Neural crest cell (in vitro differentiated cells): ENCODE data around the gene CUX1. TPM values are rescaled to one million over a fixed set of nuclear protein-coding genes. Genes with fewer than 3 reads are reported as not detected.

ENCODE experiments used
- DNase-seq: peaks from one replicate; pipeline ENCODE4 v3.0.0; 2021; ENCODE audit warnings: low read depth, mixed read lengths, low spot score
- H3K27ac Mint-ChIP-seq: one replicate; pipeline ENCODE4 v1.8.0; 2021; ENCODE audit warnings: mild to moderate bottlenecking, mixed read lengths; ENCODE audit not compliant: unreplicated experiment
- H3K27me3 Mint-ChIP-seq: 2 replicates; pipeline ENCODE4 v1.8.0; 2021; ENCODE audit warnings: low read depth, mild to moderate bottlenecking, mixed read lengths
- H3K36me3 Mint-ChIP-seq: 2 replicates; pipeline ENCODE4 v1.8.0; 2021; ENCODE audit warnings: low read depth, mild to moderate bottlenecking, mixed read lengths
- H3K4me1 Mint-ChIP-seq: 2 replicates; pipeline ENCODE4 v1.8.0; 2021; ENCODE audit warnings: mixed read lengths
- H3K4me3 Mint-ChIP-seq: one replicate; pipeline ENCODE4 v1.8.0; 2021; ENCODE audit warnings: mild to moderate bottlenecking, mixed read lengths
- H3K9me3 Mint-ChIP-seq: 2 replicates; pipeline ENCODE4 v1.8.0; 2021; ENCODE audit warnings: mixed read lengths
- CTCF ChIP-seq: fragments of 200-600 bp; sonication (generic); conservative IDR thresholded peaks from 2 replicates; pipeline ENCODE4 v1.5.0; 2021; ENCODE audit warnings: antibody characterized with exemption, mild to moderate bottlenecking
- total RNA-seq: library from RNA; stranded (reverse); gene quantifications from 2 replicates; pipeline ENCODE4 v1.2.1, GENCODE V29; 2021

Gene CUX1
- total RNA-seq, 1 donor from 2014 or later, result 60.0 TPM

- H3K9me3 Mint-ChIP-seq, result no peaks in the 10 kb centered on the region
- H3K27me3 Mint-ChIP-seq, result peaks cover 3% of the 10 kb centered on the region
- H3K27ac Mint-ChIP-seq, result no peak overlapping the region
- H3K4me3 Mint-ChIP-seq, result no peak overlapping the region
- no peak for TF ChIP-seq CTCF
- peaks cover 22% of the 10 kb centered on the region for H3K4me1 Mint-ChIP-seq
- peaks cover 2% of the 10 kb centered on the region for H3K36me3 Mint-ChIP-seq
- no peak for DNase-seq
Observed at GRCh38 chr7:102098986-102099385, 281.6 kb downstream of the CUX1 start.

- Mint-ChIP-seq H3K36me3 (peaks cover 5% of the 10 kb centered on the region), H3K4me3 (no peak overlapping the region), H3K27ac (no peak overlapping the region), H3K4me1 (peaks cover 19% of the 10 kb centered on the region), H3K27me3 (peaks cover 3% of the 10 kb centered on the region), H3K9me3 (no peaks in the 10 kb centered on the region)
- no peak for TF ChIP-seq CTCF
- no peak for DNase-seq
Observed at GRCh38 chr7:102099474-102099873, 282.0 kb downstream of the CUX1 start.

GRCh38 chr7:102101111-102101551 lies 283.7 kb downstream of the CUX1 start:
- peaks cover 13% of the 10 kb centered on the region for H3K4me1 Mint-ChIP-seq
- TF ChIP-seq CTCF, result no peak
- peaks cover 3% of the 10 kb centered on the region for H3K27me3 Mint-ChIP-seq
- H3K4me3 Mint-ChIP-seq, result no peak overlapping the region
- no peaks in the 10 kb centered on the region for H3K9me3 Mint-ChIP-seq
- no peak overlapping the region for H3K27ac Mint-ChIP-seq
- DNase-seq, result no peak
- H3K36me3 Mint-ChIP-seq, result peaks cover 3% of the 10 kb centered on the region

- DNase-seq, result no peak
Observed at GRCh38 chr7:102101926-102102325, 284.5 kb downstream of the CUX1 start.

GRCh38 chr7:102103027-102103372 lies 285.6 kb downstream of the CUX1 start:
- no peak for TF ChIP-seq CTCF
- Mint-ChIP-seq H3K4me3 (no peak overlapping the region), H3K4me1 (peaks cover 4% of the 10 kb centered on the region), H3K27ac (no peak overlapping the region), H3K27me3 (no peaks in the 10 kb centered on the region), H3K36me3 (peaks cover 3% of the 10 kb centered on the region), H3K9me3 (no peaks in the 10 kb centered on the region)
- no peak for DNase-seq

More at GRCh38 chr7:102101926-102102325, 284.5 kb downstream of the CUX1 start:
- H3K4me3 Mint-ChIP-seq, result no peak overlapping the region
- H3K4me1 Mint-ChIP-seq, result peaks cover 13% of the 10 kb centered on the region
- peaks cover 3% of the 10 kb centered on the region for H3K27me3 Mint-ChIP-seq
- TF ChIP-seq CTCF, result no peak
- H3K9me3 Mint-ChIP-seq, result no peaks in the 10 kb centered on the region
- peak overlapping the region; percentile 35 for H3K27ac Mint-ChIP-seq
- H3K36me3 Mint-ChIP-seq, result peaks cover 3% of the 10 kb centered on the region

- no peak overlapping the region for H3K27ac Mint-ChIP-seq
- TF ChIP-seq CTCF, result no peak
- H3K36me3 Mint-ChIP-seq, result peaks cover 3% of the 10 kb centered on the region
- no peak for DNase-seq
- no peaks in the 10 kb centered on the region for H3K9me3 Mint-ChIP-seq
- H3K4me1 Mint-ChIP-seq, result no peaks in the 10 kb centered on the region
- H3K4me3 Mint-ChIP-seq, result no peak overlapping the region
- no peaks in the 10 kb centered on the region for H3K27me3 Mint-ChIP-seq
Observed at GRCh38 chr7:102104245-102104644, 286.8 kb downstream of the CUX1 start.
